ENCODE data around the gene ARHGEF25.
"Not testable (repeated sequence)": the region's sequence is repeated elsewhere in the genome, so short reads cannot be mapped to it uniquely, and the experiment has no call there.

ARHGEF25 gene

GRCh38 chr12:57611108-57611826, at the start of gene ARHGEF25:
TSS of gene ARHGEF25 (plus strand) at chr12:57611435. CDS start at chr12:57611895, 460 bp downstream.
- peak; percentile 81 for DNase-seq

GRCh38 chr12:57563358-57563757, 47.9 kb upstream of the ARHGEF25 start:
- no peak for DNase-seq

GRCh38 chr12:57564178-57564740, 47.0 kb upstream of the ARHGEF25 start:
- no peak for DNase-seq

- DNase-seq: no peak
Measured at GRCh38 chr12:57568838-57569237, 42.4 kb upstream of the ARHGEF25 start.

GRCh38 chr12:57569858-57570257, 41.4 kb upstream of the ARHGEF25 start:
- DNase-seq: no peak

GRCh38 chr12:57570438-57570837, 40.8 kb upstream of the ARHGEF25 start:
- DNase-seq: not testable (repeated sequence)

- DNase-seq: no peak
Measured at GRCh38 chr12:57571926-57572762, 39.1 kb upstream of the ARHGEF25 start.

- no peak for DNase-seq
Measured at GRCh38 chr12:57574795-57575194, 36.4 kb upstream of the ARHGEF25 start.

GRCh38 chr12:57575771-57576612, 35.2 kb upstream of the ARHGEF25 start:
- DNase-seq: no peak

- no peak for DNase-seq
Measured at GRCh38 chr12:57576613-57577160, 34.5 kb upstream of the ARHGEF25 start.

GRCh38 chr12:57577981-57578758, 33.1 kb upstream of the ARHGEF25 start:
- DNase-seq: no peak

- no peak for DNase-seq
Measured at GRCh38 chr12:57579011-57579410, 32.2 kb upstream of the ARHGEF25 start.

- DNase-seq: no peak
Measured at GRCh38 chr12:57579677-57580465, 31.4 kb upstream of the ARHGEF25 start.

GRCh38 chr12:57580466-57580795, 30.8 kb upstream of the ARHGEF25 start:
- DNase-seq: no peak

GRCh38 chr12:57581802-57582201, 29.4 kb upstream of the ARHGEF25 start:
- no peak for DNase-seq

- no peak for DNase-seq
Measured at GRCh38 chr12:57582440-57582839, 28.8 kb upstream of the ARHGEF25 start.

GRCh38 chr12:57583008-57583831, 28.0 kb upstream of the ARHGEF25 start:
- peak; percentile 77 for DNase-seq

GRCh38 chr12:57584050-57584449, 27.2 kb upstream of the ARHGEF25 start:
- DNase-seq: no peak

- DNase-seq: no peak
Measured at GRCh38 chr12:57584690-57585089, 26.5 kb upstream of the ARHGEF25 start.

GRCh38 chr12:57585156-57585555, 26.1 kb upstream of the ARHGEF25 start:
- no peak for DNase-seq

Measured in activated CD8-positive, alpha-beta memory T cell treated with anti-CD3 and anti-CD28 coated beads for 24 hours (primary cell).